AG09319 (cell line): ENCODE data around the gene SATB2.

Experiments
- DNase-seq: peaks from one replicate; pipeline ENCODE4 v3.0.0-alpha.2; 2010; ENCODE audit warnings: low read depth; ENCODE audit errors: extremely low read depth
- TF ChIP-seq, protein P1 (sequence below): IDR thresholded peaks from 2 replicates; pipeline ENCODE4 v1.5.1; 2011; ENCODE audit warnings: low read depth, mild to moderate bottlenecking, inconsistent platforms, low read length, moderate library complexity

Gene SATB2

GRCh38 chr2:199366406-199366805 is 91.3 kb downstream of the SATB2 start:
- TF ChIP-seq, protein P1, sequence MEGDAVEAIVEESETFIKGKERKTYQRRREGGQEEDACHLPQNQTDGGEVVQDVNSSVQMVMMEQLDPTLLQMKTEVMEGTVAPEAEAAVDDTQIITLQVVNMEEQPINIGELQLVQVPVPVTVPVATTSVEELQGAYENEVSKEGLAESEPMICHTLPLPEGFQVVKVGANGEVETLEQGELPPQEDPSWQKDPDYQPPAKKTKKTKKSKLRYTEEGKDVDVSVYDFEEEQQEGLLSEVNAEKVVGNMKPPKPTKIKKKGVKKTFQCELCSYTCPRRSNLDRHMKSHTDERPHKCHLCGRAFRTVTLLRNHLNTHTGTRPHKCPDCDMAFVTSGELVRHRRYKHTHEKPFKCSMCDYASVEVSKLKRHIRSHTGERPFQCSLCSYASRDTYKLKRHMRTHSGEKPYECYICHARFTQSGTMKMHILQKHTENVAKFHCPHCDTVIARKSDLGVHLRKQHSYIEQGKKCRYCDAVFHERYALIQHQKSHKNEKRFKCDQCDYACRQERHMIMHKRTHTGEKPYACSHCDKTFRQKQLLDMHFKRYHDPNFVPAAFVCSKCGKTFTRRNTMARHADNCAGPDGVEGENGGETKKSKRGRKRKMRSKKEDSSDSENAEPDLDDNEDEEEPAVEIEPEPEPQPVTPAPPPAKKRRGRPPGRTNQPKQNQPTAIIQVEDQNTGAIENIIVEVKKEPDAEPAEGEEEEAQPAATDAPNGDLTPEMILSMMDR: no peak
- no peak for DNase-seq

GRCh38 chr2:199364153-199364552 is 93.6 kb downstream of the SATB2 start:
- TF ChIP-seq, protein P1: no peak
- no peak for DNase-seq

DNA sequence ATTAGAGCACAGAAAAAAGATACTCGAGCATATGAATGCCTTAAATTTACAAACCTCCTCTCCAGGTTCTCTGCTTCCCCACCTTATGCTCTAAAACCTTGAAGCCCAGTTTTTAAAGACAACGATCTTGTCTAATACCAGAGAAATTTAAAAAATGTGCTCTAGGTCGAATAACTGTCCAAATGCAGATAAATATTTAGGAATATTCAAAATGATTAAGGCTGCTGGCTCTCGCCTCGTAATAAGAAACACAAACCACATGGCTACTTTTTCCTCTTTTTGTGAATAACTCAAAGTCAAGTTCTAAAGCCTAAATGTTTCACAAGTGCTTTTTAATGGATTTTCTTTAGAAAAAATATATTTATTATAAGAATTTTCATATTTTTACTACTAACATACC is 101.3 kb downstream of the SATB2 start:
- no peak for DNase-seq
- TF ChIP-seq, protein P1: no peak

DNA sequence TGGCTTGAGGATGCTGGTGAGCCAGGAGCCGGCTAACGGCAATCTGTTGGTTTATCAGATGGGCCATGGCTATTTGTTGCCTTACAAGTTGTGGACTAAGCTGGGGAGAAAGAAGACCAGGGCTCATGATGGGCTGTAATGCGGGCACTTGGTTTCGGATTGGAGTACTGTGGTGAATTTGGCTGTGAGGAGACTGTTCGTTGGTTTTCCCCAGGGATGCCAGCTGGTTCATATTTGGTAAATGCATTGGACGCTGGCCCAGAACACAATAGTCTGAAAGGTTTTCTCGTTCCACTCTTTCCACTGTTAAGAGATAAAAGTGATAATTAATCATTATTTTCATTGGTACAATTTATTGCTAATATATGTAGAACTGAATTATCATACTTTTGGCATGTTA is 108.9 kb downstream of the SATB2 start:
- DNase-seq: no peak
- TF ChIP-seq, protein P1: no peak

- TF ChIP-seq, protein P1: no peak
- DNase-seq: no peak
Observed at GRCh38 chr2:199344012-199344411, 113.7 kb downstream of the SATB2 start.

DNA sequence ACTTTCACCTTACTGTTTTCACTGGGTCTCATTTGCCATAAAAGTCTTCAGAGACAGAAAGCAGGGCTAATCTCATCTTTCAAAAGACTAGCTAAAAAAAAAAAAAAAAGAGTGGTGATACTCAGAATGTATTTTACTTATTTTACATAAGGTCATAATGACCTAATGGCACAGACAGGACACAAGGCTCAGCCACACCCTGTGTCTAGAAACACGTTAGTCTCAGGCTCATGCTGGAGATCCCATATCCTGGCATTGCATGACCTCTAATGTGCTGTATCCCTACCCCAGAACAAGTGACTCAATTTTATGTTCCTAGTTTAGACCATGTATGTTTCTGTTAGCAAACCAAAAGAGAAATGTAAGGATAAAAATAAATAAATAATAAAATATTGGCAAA is 115.4 kb downstream of the SATB2 start:
- TF ChIP-seq, protein P1: no peak
- no peak for DNase-seq

- DNase-seq: no peak
- TF ChIP-seq, protein P1: no peak
Observed at GRCh38 chr2:199341123-199341522, 116.6 kb downstream of the SATB2 start.
